Ascending aorta (tissue), 2 donors: ENCODE data around the gene ARID1B. TPM values are rescaled to one million over a fixed set of nuclear protein-coding genes. Genes with fewer than 3 reads are reported as not detected.

Experiments
- DNase-seq, 2 donors: peaks; one replicate each; pipeline ENCODE4 v3.0.0-alpha.2; 2019; ENCODE audit warnings: low spot score in 2 of 2
- H3K27ac ChIP-seq, 2 donors: fragments of 200-600 bp; sonication (generic); one replicate each; pipeline ENCODE4 v1.5.1; 2016 to 2017; ENCODE audit warnings: mild to moderate bottlenecking in 1 of 2
- H3K27me3 ChIP-seq: fragments of 200-600 bp; sonication (generic); one replicate; pipeline ENCODE4 v1.5.1; 2017
- H3K36me3 ChIP-seq, 2 donors: fragments of 200-600 bp; sonication (generic); one replicate each; pipeline ENCODE4 v1.5.1; 2016
- H3K4me1 ChIP-seq, 2 donors: fragments of 200-600 bp; sonication (generic); one replicate each; pipeline ENCODE4 v1.5.1; 2016 to 2017; ENCODE audit warnings: mild to moderate bottlenecking in 1 of 2
- H3K4me3 ChIP-seq, 2 donors: fragments of 200-600 bp; sonication (generic); one replicate each; pipeline ENCODE4 v1.5.1; 2016 to 2017; ENCODE audit warnings: mild to moderate bottlenecking in 1 of 2
- H3K9me3 ChIP-seq, 2 donors: fragments of 200-600 bp; sonication (generic); one replicate each; pipeline ENCODE4 v1.5.1; 2016
- intact Hi-C: fragments of 100-400 bp; cut with DNase I; formaldehyde crosslinking; loops from one replicate; pipeline ENCODE4 v1.15.1; 2023
- total RNA-seq: library from RNA; depleted of rRNA; stranded (reverse); fragments of >200 nt; gene quantifications from one replicate; pipeline ENCODE4 v1.1.0, GENCODE V29; 2016
- TF ChIP-seq, protein P1 (sequence below), 3 experiments: fragments of 200-600 bp in 2 of 3; fragments of 450-650 bp in 1 of 3; sonication (generic) in 2 of 3; IDR thresholded peaks; one replicate each; pipeline ENCODE4 v1.5.1; 2016 to 2019; ENCODE audit warnings: antibody characterized with exemption in 3 of 3, mild to moderate bottlenecking in 1 of 3, moderate library complexity in 1 of 3

Gene ARID1B
- total RNA-seq, 1 donor from 2014 or later, result 97.9 TPM

DNA sequence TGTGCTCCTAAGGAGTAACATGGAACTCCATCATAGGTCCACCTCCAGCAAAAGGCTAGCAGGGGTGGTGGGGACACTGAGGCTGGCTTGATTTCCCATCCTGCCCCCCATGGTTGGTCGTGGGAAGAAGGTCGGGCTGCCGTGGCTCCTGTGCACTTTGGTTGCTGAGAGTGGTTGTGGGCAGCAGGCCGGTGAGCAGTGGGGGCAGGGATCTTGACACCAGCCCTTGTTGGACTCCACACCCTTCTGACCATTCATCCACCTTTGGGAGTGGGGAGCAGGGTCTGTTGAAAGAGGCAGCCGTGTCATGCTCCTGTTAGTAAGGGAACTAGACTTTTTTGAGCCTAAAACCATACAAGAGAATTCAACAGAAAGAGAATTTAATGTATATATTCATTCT lies 175.2 kb downstream of the ARID1B start:
- Histone ChIP-seq H3K27me3 (no peaks in the 10 kb centered on the region), H3K27ac (no peak overlapping the region), H3K4me3 (no peak overlapping the region), H3K36me3 (no peaks in the 10 kb centered on the region), H3K9me3 (no peaks in the 10 kb centered on the region), H3K4me1 (peaks cover 5 to 26% of the 10 kb centered on the region in 2 donors)
- TF ChIP-seq, protein P1, sequence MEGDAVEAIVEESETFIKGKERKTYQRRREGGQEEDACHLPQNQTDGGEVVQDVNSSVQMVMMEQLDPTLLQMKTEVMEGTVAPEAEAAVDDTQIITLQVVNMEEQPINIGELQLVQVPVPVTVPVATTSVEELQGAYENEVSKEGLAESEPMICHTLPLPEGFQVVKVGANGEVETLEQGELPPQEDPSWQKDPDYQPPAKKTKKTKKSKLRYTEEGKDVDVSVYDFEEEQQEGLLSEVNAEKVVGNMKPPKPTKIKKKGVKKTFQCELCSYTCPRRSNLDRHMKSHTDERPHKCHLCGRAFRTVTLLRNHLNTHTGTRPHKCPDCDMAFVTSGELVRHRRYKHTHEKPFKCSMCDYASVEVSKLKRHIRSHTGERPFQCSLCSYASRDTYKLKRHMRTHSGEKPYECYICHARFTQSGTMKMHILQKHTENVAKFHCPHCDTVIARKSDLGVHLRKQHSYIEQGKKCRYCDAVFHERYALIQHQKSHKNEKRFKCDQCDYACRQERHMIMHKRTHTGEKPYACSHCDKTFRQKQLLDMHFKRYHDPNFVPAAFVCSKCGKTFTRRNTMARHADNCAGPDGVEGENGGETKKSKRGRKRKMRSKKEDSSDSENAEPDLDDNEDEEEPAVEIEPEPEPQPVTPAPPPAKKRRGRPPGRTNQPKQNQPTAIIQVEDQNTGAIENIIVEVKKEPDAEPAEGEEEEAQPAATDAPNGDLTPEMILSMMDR (IDR thresholded peaks at IDR 0.05), result no peak
- intact Hi-C loops, result loop anchor here (10.0 kb wide), 1 partner anchor 232 kb away; no protein-coding TSS in a partner anchor
- no peak for DNase-seq

DNA sequence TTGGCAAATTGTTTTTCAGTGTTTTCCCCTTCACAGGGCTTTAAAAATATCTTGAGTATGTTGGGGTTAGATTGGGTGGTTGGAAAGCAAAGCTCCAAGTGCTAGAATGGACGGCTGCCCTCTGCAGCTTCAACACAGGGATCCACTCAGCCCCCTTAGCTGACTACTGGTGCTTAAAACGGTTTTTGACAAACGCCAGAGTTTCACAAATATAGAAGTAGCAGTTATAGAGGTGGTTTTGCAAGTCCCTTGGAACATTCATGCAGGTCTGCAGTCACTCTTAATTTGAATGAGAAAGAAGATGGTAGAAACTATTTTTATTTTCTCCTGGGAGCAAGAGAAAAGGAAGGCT lies 175.9 kb downstream of the ARID1B start:
- Histone ChIP-seq H3K4me3 (no peak overlapping the region), H3K36me3 (no peaks in the 10 kb centered on the region), H3K4me1 (peaks cover 5 to 28% of the 10 kb centered on the region in 2 donors), H3K27me3 (no peaks in the 10 kb centered on the region), H3K9me3 (no peaks in the 10 kb centered on the region), H3K27ac (no peak overlapping the region)
- no peak for DNase-seq
- TF ChIP-seq, protein P1 (IDR thresholded peaks at IDR 0.05), result no peak
- intact Hi-C loops, result loop anchor here (10.0 kb wide), 1 partner anchor 232 kb away; no protein-coding TSS in a partner anchor

DNA sequence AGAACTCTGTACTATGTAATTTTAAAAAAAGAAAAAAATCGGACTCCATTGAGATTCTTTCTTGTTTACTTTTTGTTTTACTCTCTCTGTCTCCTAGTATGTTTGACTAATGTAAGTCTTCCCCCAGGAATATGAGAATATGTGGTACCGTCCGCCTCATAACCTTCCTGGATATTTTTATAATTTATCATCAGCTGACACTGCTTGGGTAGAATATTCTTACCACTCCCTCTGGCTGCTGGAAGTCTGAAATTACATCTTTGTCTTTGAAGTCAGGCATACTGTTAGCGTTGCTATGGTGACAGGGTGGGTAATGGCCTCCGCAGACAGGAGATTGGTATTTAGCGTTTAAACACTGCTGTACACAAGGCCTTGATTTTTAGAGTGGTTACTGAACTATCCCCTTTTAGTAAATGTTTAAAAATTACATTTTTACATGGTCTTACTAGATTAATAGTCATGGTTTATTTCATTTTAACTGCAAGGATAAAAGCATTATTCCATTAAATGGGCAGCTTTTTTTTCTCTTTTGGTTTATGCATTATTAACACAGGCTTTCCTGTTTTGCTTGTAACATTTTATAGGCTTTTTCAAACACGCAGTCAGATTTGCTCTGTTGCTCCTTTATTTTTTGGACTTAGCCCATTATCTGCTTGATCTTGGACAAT lies 176.4 kb downstream of the ARID1B start:
- no peaks in the 10 kb centered on the region for H3K9me3 ChIP-seq
- H3K36me3 ChIP-seq, result no peaks in the 10 kb centered on the region
- H3K27ac ChIP-seq, result no peak overlapping the region
- TF ChIP-seq, protein P1 (IDR thresholded peaks at IDR 0.05), result peak in 2 of 3 experiments; percentile 17 to 37
- DNase-seq, result no peak
- H3K27me3 ChIP-seq, result no peaks in the 10 kb centered on the region
- peaks cover 5 to 32% of the 10 kb centered on the region in 2 donors for H3K4me1 ChIP-seq
- intact Hi-C loops, result loop anchor here (10.0 kb wide), 1 partner anchor 231 kb away; no protein-coding TSS in a partner anchor
- no peak overlapping the region for H3K4me3 ChIP-seq

DNA sequence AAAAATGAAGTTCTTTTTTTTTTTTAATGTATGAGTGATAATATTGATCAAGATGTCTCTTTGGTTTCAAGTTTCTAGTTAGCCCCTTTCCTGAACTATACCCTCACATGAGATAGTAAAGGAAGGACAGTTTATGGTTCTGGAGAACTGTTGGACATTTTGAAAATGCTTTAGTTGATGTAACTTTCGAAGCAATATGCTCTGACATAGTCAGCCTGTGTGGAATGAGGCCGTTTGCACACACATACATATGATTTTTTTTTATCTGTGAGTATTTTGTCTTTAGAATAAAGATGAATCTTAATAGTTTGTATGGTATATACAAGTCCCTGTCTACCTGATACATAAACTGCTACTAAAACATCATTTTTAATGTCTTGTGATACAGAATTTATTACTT lies 177.0 kb downstream of the ARID1B start:
- Histone ChIP-seq H3K4me3 (no peak overlapping the region), H3K4me1 (peaks cover 5 to 28% of the 10 kb centered on the region in 2 donors), H3K27ac (no peak overlapping the region), H3K36me3 (no peaks in the 10 kb centered on the region), H3K27me3 (no peaks in the 10 kb centered on the region), H3K9me3 (no peaks in the 10 kb centered on the region)
- intact Hi-C loops, result loop anchor here (10.0 kb wide), 1 partner anchor 231 kb away; no protein-coding TSS in a partner anchor
- TF ChIP-seq, protein P1 (IDR thresholded peaks at IDR 0.05), result no peak
- DNase-seq, result no peak

DNA sequence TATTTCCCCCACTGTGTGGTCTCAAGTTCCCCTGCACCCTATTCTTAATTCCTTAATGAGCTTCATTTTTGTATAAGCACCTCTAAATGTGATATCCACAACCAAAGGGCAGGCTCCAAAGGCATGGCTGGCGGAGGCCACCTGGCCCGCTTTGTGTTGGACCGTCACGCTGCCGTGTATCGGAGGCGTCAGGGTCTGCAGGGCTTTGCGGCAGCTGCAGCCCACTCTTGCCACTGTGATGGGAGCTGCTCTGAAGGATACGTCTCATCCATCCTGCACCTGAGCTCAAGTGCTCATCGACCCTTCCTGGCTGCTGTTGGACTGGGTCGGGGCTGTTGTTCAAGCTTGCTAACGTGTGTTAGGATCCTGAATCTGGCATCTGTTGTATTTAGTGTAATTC lies 177.6 kb downstream of the ARID1B start:
- no peak for DNase-seq
- H3K36me3 ChIP-seq, result no peaks in the 10 kb centered on the region
- H3K9me3 ChIP-seq, result no peaks in the 10 kb centered on the region
- no peak overlapping the region for H3K4me3 ChIP-seq
- H3K4me1 ChIP-seq, result peaks cover 5 to 25% of the 10 kb centered on the region in 2 donors
- H3K27me3 ChIP-seq, result no peaks in the 10 kb centered on the region
- TF ChIP-seq, protein P1 (IDR thresholded peaks at IDR 0.05), result no peak
- no peak overlapping the region for H3K27ac ChIP-seq
- intact Hi-C loops, result loop anchor here (10.0 kb wide), 1 partner anchor 230 kb away; no protein-coding TSS in a partner anchor
